ENCODE data around the gene NDUFAF7. TPM values are rescaled to one million over a fixed set of nuclear protein-coding genes. Genes with fewer than 3 reads are reported as not detected.
"Not testable (repeated sequence)": the region's sequence is repeated elsewhere in the genome, so short reads cannot be mapped to it uniquely, and the experiment has no call there.

Gene NDUFAF7
- total RNA-seq, 1 donor from 2014 or later, result 25.5 TPM

GRCh38 chr2:37211212-37211611 lies 20.2 kb upstream of the NDUFAF7 start:
- no peak overlapping the region for H3K27ac Mint-ChIP-seq
- no peak for TF ChIP-seq CTCF (conservative IDR thresholded peaks at IDR 0.05)
- DNase-seq (ENCODE audit: extremely low spot score, unreplicated experiment), result no peak
- peaks cover 4% of the 10 kb centered on the region for H3K9me3 Mint-ChIP-seq
- peaks cover 67% of the 10 kb centered on the region for H3K36me3 Mint-ChIP-seq
- no peaks in the 10 kb centered on the region for H3K27me3 Mint-ChIP-seq
- no peaks in the 10 kb centered on the region for H3K4me1 Mint-ChIP-seq (ENCODE audit: unreplicated experiment)
- H3K4me3 Mint-ChIP-seq, result no peak overlapping the region

DNA sequence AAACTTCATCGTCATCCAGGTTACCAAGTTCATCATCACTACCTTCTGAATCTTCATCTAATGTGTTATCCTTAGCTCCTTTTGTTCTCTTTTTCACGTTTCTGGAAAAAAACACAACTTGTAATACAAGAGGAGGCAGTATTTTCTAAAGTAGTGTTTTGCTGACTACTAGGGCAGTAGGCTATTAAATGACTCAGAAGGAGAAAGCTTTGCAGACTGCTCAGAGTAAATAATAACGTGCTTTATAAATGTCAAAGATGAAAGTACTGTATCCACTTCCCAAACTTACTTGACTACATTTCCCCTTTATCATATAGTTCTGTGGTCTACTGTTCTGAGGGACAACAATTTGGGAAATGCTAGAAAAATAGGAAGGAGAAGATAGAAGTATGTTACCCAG lies 19.5 kb upstream of the NDUFAF7 start:
- no peaks in the 10 kb centered on the region for H3K4me1 Mint-ChIP-seq (ENCODE audit: unreplicated experiment)
- no peak overlapping the region for H3K4me3 Mint-ChIP-seq
- H3K9me3 Mint-ChIP-seq, result peaks cover 4% of the 10 kb centered on the region
- H3K27me3 Mint-ChIP-seq, result no peaks in the 10 kb centered on the region
- no peak overlapping the region for H3K27ac Mint-ChIP-seq
- peaks cover 67% of the 10 kb centered on the region for H3K36me3 Mint-ChIP-seq
- TF ChIP-seq CTCF (conservative IDR thresholded peaks at IDR 0.05), result no peak
- no peak for DNase-seq (ENCODE audit: extremely low spot score, unreplicated experiment)

DNA sequence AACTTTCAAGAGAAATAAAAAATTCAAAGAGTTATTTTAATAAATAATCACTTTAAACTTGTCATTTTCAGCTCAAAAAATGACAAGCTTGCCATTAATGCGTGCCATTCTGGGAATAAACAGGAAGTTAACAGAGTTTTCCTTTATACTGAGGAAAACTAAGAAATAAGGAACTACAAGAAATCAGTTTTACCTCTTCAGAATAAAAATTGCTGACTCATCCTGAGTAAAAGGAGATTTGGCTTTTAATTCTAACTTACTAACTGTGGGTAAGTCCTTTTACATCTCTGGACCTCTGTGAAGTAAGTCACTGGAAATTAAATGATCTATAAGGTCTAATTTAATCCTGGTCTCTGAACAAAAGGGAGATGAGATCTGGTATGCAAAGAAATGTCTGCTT lies 16.2 kb upstream of the NDUFAF7 start:
- no peak overlapping the region for H3K4me3 Mint-ChIP-seq
- DNase-seq (ENCODE audit: extremely low spot score, unreplicated experiment), result no peak
- no peaks in the 10 kb centered on the region for H3K4me1 Mint-ChIP-seq (ENCODE audit: unreplicated experiment)
- H3K27ac Mint-ChIP-seq, result no peak overlapping the region
- H3K36me3 Mint-ChIP-seq, result peaks cover 41% of the 10 kb centered on the region
- TF ChIP-seq CTCF (conservative IDR thresholded peaks at IDR 0.05), result no peak
- no peaks in the 10 kb centered on the region for H3K9me3 Mint-ChIP-seq
- H3K27me3 Mint-ChIP-seq, result no peaks in the 10 kb centered on the region

GRCh38 chr2:37219046-37219445 lies 12.4 kb upstream of the NDUFAF7 start:
- no peaks in the 10 kb centered on the region for H3K4me1 Mint-ChIP-seq (ENCODE audit: unreplicated experiment)
- peaks cover 27% of the 10 kb centered on the region for H3K36me3 Mint-ChIP-seq
- H3K27ac Mint-ChIP-seq, result peak overlapping the region; percentile 85
- no peaks in the 10 kb centered on the region for H3K27me3 Mint-ChIP-seq
- H3K4me3 Mint-ChIP-seq, result peak overlapping the region; percentile 55
- DNase-seq (ENCODE audit: extremely low spot score, unreplicated experiment), result no peak
- TF ChIP-seq CTCF (conservative IDR thresholded peaks at IDR 0.05), result no peak
- no peaks in the 10 kb centered on the region for H3K9me3 Mint-ChIP-seq

- H3K4me1 Mint-ChIP-seq (ENCODE audit: unreplicated experiment), result peaks cover 19% of the 10 kb centered on the region
- no peak overlapping the region for H3K4me3 Mint-ChIP-seq
- no peak for DNase-seq (ENCODE audit: extremely low spot score, unreplicated experiment)
- H3K9me3 Mint-ChIP-seq, result no peaks in the 10 kb centered on the region
- H3K27me3 Mint-ChIP-seq, result no peaks in the 10 kb centered on the region
- peaks cover 28% of the 10 kb centered on the region for H3K36me3 Mint-ChIP-seq
- no peak overlapping the region for H3K27ac Mint-ChIP-seq
- no peak for TF ChIP-seq CTCF (conservative IDR thresholded peaks at IDR 0.05)
Observed at GRCh38 chr2:37223131-37223530, 8.3 kb upstream of the NDUFAF7 start.

DNA sequence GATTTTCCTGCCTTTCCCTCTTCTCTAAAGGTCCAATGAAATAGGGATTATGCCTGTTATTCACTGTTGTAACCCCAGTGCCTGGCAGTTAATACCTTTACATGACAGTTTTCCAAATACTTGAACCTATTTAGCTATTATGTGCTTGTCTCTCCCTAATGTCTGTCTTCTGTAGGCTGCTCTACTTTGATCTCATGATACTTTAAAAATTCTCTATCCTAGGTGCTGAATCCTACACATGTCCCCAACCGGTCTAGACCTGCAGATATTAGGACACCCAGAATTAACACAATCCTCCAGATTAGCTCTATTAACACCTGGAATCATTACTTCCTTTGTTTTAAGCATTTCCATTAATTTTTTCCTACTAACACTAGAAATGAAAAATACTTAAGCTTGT lies 7.4 kb upstream of the NDUFAF7 start:
- Mint-ChIP-seq H3K27ac (no peak overlapping the region), H3K36me3 (peaks cover 21% of the 10 kb centered on the region), H3K4me3 (no peak overlapping the region), H3K4me1 (ENCODE audit: unreplicated experiment) (peaks cover 19% of the 10 kb centered on the region), H3K9me3 (no peaks in the 10 kb centered on the region), H3K27me3 (no peaks in the 10 kb centered on the region)
- DNase-seq (ENCODE audit: extremely low spot score, unreplicated experiment), result no peak
- no peak for TF ChIP-seq CTCF (conservative IDR thresholded peaks at IDR 0.05)

GRCh38 chr2:37225129-37225528 lies 6.3 kb upstream of the NDUFAF7 start:
- Mint-ChIP-seq H3K4me3 (peak overlapping the region; percentile 16), H3K27ac (peak overlapping the region; percentile 32), H3K4me1 (ENCODE audit: unreplicated experiment) (peaks cover 19% of the 10 kb centered on the region), H3K36me3 (peaks cover 21% of the 10 kb centered on the region)
- DNase-seq (ENCODE audit: extremely low spot score, unreplicated experiment); H3K9me3 Mint-ChIP-seq; H3K27me3 Mint-ChIP-seq: not testable (repeated sequence)
